Lung (tissue), 12 donors: ENCODE measurements around the gene FARP1. TPM values are rescaled to one million over a fixed set of nuclear protein-coding genes. Genes with fewer than 3 reads are reported as not detected.

ENCODE experiments used
- ATAC-seq: fragments of 200-7000 bp; cut with Tn5 transposase; one replicate; pipeline ENCODE4 v1.9.1; 2020; ENCODE audit warnings: moderate number of reproducible peaks; ENCODE audit not compliant: insufficient read depth, low FRiP score
- DNase-seq, 3 donors: peaks; one replicate each; pipeline ENCODE4 v3.0.0-alpha.2; 2013 to 2017
- H3K27ac ChIP-seq, 2 donors: one replicate each; pipeline ENCODE4 v1.5.1; 2013; ENCODE audit warnings: mild to moderate bottlenecking in 2 of 2, moderate library complexity in 2 of 2, control low read depth in 1 of 2, inconsistent platforms in 1 of 2, low read depth in 1 of 2, low read length in 1 of 2
- H3K27me3 ChIP-seq, 3 donors: one replicate each; pipeline ENCODE4 v1.5.1; 2013; ENCODE audit warnings: low read length in 2 of 3; ENCODE audit not compliant: control insufficient read depth in 3 of 3, insufficient read depth in 3 of 3
- H3K36me3 ChIP-seq, 4 donors: one replicate each; pipeline ENCODE4 v1.5.1; 2013; ENCODE audit warnings: low read length in 4 of 4, mild to moderate bottlenecking in 1 of 4, moderate library complexity in 1 of 4; ENCODE audit not compliant: control insufficient read depth in 4 of 4, insufficient read depth in 4 of 4
- H3K4me1 ChIP-seq, 5 donors: one replicate each; pipeline ENCODE4 v1.5.1; 2013; ENCODE audit warnings: low read length in 5 of 5, mild to moderate bottlenecking in 2 of 5, moderate library complexity in 1 of 5; ENCODE audit not compliant: control insufficient read depth in 5 of 5, insufficient read depth in 5 of 5
- H3K4me3 ChIP-seq: one replicate; pipeline ENCODE4 v1.5.1; 2013; ENCODE audit warnings: mild to moderate bottlenecking, control low read depth, moderate library complexity
- H3K9ac ChIP-seq, 2 donors: one replicate each; pipeline ENCODE4 v1.5.1; 2013; ENCODE audit warnings: low read length in 2 of 2, control low read depth in 1 of 2; ENCODE audit not compliant: insufficient read depth in 1 of 2
- H3K9me3 ChIP-seq, 4 donors: one replicate each; pipeline ENCODE4 v1.5.1; 2013; ENCODE audit warnings: low read length in 3 of 4, mild to moderate bottlenecking in 1 of 4, moderate library complexity in 1 of 4; ENCODE audit not compliant: control insufficient read depth in 4 of 4, insufficient read depth in 3 of 4
- WGBS, 2 donors: extraction: QIAGEN DNeasy Blood & Tissue Kit; methylation state at CpG; one replicate each; pipeline ENCODE4 v1.1.7; 2013; 5-methylcytosine and 5-hydroxymethylcytosine counted together
- polyA plus RNA-seq, 2 donors: library from polyadenylated mRNA; stranded (reverse); fragments of 200-250 nt; gene quantifications; one replicate each; pipeline ENCODE4 v1.2.1, GENCODE V29; 2013
- total RNA-seq, 2 donors: library from RNA; depleted of rRNA in 1 of 2; stranded (reverse); fragments of >200 nt in 1 of 2; gene quantifications; one replicate each; pipeline ENCODE4 v1.2.1, GENCODE V29; 2014 to 2021
- TF ChIP-seq, protein P1 (sequence below): IDR thresholded peaks from 2 replicates; pipeline ENCODE4 v1.5.1; 2012; ENCODE audit warnings: mild to moderate bottlenecking; ENCODE audit errors: control extremely low read depth, extremely low read depth
- donor health status: control.
- donor health status: control.
- donor health status: Bipolar disorder and iron deficiency.
- donor health status: healthy.
- donor health status: DM: yes; HTN: yes; CAD: no.

Gene FARP1
- total and polyA plus RNA-seq, 4 donors: 20.8 to 102 (median 54.4) TPM

GRCh38 chr13:98147521-98147920, 4.6 kb downstream of the FARP1 start:
- peaks cover 0 to 4% (median under 1%) of the 10 kb centered on the region in 4 donors for H3K36me3 ChIP-seq
- ATAC-seq (no peak), DNase-seq (peak in 1 of 3 donors; percentile 27)
- H3K4me1 ChIP-seq: peaks cover 4 to 31% (median 12%) of the 10 kb centered on the region in 5 donors
- no peaks in the 10 kb centered on the region for H3K9me3 ChIP-seq
- no peak overlapping the region for H3K27ac ChIP-seq
- 67 to 82% methylated on average over 5 of the region's 5 CpGs for WGBS, 2 donors
- H3K4me3 ChIP-seq: no peak overlapping the region
- no peaks in the 10 kb centered on the region for H3K27me3 ChIP-seq
- H3K9ac ChIP-seq: no peak overlapping the region
- TF ChIP-seq, protein P1, sequence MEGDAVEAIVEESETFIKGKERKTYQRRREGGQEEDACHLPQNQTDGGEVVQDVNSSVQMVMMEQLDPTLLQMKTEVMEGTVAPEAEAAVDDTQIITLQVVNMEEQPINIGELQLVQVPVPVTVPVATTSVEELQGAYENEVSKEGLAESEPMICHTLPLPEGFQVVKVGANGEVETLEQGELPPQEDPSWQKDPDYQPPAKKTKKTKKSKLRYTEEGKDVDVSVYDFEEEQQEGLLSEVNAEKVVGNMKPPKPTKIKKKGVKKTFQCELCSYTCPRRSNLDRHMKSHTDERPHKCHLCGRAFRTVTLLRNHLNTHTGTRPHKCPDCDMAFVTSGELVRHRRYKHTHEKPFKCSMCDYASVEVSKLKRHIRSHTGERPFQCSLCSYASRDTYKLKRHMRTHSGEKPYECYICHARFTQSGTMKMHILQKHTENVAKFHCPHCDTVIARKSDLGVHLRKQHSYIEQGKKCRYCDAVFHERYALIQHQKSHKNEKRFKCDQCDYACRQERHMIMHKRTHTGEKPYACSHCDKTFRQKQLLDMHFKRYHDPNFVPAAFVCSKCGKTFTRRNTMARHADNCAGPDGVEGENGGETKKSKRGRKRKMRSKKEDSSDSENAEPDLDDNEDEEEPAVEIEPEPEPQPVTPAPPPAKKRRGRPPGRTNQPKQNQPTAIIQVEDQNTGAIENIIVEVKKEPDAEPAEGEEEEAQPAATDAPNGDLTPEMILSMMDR: no peak

DNA sequence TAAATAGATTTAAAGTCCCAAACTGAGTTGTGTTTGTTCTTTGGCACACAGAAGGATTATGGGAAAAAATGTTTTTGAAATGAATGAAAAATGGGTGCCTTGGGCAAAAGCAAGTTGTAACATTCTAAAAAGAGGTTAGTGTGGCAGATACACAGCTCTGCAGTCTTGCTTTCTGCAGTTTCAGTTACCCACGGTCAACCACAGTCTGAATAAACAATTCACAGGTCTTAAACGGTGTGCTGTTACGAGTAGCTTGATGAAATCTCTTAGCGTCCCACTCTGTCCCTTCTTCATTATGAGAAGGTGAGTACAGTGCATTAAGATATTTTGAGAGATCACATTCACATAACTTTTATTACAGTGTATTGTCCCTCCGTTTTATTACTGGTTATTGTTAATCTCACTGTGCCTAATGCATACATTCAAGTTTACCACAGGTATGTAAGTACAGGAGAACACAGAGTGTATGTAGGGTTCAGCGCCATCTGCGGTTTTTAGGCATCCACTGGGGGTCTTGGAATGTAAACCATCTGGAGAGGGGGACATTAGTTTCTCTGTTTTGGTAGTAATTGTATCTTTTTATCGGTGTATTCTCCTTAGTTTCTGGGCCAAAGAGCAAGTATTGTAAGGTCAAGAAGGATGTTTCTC, 8.1 kb downstream of the FARP1 start:
- no peak overlapping the region for H3K4me3 ChIP-seq
- 76 to 89% methylated on average over 8 of the region's 8 CpGs for WGBS, 2 donors
- H3K9me3 ChIP-seq: peaks cover 0 to 2% (median 0%) of the 10 kb centered on the region in 4 donors
- H3K9ac ChIP-seq: no peak overlapping the region
- DNase-seq: no peak
- H3K36me3 ChIP-seq: peaks cover 0 to 4% (median under 1%) of the 10 kb centered on the region in 4 donors
- H3K27ac ChIP-seq: no peak overlapping the region
- TF ChIP-seq, protein P1: no peak
- H3K4me1 ChIP-seq: peaks cover 0 to 16% (median 5%) of the 10 kb centered on the region in 5 donors
- no peaks in the 10 kb centered on the region for H3K27me3 ChIP-seq
- no peak for ATAC-seq

DNA sequence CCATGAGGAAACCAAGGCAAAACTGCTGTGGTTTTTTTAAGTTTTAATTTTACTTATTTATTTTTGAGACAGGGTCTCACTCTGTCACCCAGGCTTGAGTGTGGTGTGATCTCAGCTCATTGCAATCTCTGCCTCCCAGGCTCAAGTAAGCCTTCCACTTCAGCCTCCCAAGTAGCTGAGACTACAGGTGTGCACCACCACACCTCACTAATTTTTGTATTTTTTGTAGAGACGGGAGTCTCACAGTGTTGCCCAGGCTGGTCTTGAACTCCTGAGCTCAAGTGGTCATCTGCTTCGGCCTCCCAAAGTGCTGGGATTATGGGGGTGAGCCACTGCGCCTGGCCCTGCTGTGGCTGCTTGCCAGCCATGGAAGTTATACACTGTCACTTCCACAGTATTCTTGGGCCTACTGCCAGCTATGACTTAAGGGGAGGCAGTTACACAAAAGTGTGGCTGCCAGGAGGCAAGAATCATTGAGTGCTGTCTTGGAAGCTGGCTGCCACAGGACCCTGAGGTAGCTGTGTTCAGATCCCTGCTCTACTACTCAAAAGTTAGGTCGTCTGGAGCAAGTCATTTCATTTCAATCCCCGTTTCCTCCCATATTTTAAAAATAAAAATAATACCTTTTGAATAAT, 12.7 kb downstream of the FARP1 start:
- WGBS, 2 donors: 73 to 76% methylated on average over 5 of the region's 5 CpGs
- Histone ChIP-seq H3K27ac (peak overlapping the region in 1 of 2 donors; percentile 40), H3K4me1 (peaks cover 0 to 11% (median 9%) of the 10 kb centered on the region in 5 donors), H3K9ac (no peak overlapping the region), H3K9me3 (peaks cover 0 to 2% (median 0%) of the 10 kb centered on the region in 4 donors), H3K27me3 (no peaks in the 10 kb centered on the region), H3K4me3 (no peak overlapping the region), H3K36me3 (peaks cover 0 to 6% (median 0%) of the 10 kb centered on the region in 4 donors)
- DNase-seq: peak; percentile 76 to 91 (median 87)
- TF ChIP-seq, protein P1: no peak
- no peak for ATAC-seq
